NCI-H1694 treated with DMSO at 0.1 percent for 48 hours (cell line): ENCODE measurements around the gene ADRA2B.

Source experiments
- DNase-seq: peaks from one replicate; lab custom pipeline; 2025; lab: John Stamatoyannopoulos, UW

The ADRA2B gene

GRCh38 chr2:96117701-96118588 is 1.6 kb upstream of the ADRA2B start:
- no peak for DNase-seq

- DNase-seq = peak; percentile 21
Measured at GRCh38 chr2:96116879-96117533, 635 bp upstream of the ADRA2B start.

GRCh38 chr2:96115631-96116423 is 544 bp downstream of the ADRA2B start:
- no peak for DNase-seq

DNA sequence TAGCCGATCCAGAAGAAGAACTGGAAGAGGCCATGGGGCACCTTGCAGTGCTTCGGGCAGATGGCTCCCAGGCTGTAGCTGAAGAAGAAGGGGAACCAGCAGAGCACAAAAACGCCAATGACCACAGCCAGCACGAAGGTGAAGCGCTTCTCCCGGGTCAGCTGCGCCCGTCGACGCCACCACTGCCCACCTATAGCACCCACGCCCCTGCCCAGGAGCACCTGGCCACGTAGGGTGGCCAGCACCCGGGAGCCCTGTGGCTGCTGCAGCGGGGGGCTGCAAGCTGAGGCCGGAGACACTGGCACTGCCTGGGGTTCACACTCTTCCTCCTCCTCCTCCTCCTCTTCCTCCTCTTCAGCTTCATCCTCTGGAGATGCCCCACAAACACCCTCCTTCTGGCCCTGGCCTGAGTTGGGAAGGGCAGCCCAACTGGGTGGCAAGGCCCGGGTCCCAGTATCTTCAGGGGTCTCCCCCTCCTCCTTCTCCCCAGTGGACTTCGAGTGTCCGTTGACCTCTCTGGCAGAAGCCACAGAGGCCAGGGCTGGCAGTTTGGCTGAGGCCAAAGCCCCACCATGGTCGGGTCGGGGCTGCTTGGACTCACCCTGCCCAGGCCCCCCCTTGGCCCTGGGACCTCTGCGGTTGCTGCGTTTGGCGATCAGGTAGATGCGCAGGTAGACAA is 1.3 kb downstream of the ADRA2B start:
- DNase-seq = no peak

- DNase-seq = no peak
Measured at GRCh38 chr2:96114546-96114902, 1.8 kb downstream of the ADRA2B start.

DNA sequence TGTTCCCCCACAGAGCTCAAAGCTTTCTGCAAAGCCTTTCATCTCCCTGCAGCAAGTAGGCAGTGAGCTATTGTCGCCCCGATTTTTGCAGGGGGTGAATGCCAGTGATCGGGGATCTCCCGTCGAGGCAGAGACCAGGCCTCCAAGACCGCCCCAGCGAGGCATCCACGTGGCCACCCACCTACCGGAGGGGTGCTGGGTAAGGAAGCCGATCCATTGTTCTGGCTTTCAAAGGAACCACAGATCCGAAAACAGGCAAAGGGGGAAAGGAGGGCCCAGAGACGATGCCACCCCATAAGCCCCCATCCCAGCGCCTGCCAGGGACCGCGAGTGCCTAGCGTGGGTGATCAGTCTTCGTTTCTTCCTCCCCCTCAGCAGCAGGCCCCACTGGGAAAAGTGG is 2.4 kb downstream of the ADRA2B start:
- no peak for DNase-seq

DNA sequence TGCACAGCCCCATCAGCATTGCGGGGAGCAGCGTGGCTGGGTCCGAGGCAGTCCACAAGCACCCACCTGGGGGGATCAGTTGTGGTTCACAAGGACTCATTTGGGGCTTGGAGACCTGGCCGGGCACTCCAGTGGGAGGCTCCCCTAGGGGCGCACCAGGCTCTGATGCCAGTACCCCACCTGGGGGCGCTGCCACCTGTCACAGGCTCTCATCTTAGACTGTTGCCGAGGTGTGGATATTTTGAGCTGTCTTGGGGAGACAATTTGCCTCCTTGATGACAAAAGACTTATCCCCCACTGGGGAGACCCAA is 3.0 kb downstream of the ADRA2B start:
- no peak for DNase-seq

DNA sequence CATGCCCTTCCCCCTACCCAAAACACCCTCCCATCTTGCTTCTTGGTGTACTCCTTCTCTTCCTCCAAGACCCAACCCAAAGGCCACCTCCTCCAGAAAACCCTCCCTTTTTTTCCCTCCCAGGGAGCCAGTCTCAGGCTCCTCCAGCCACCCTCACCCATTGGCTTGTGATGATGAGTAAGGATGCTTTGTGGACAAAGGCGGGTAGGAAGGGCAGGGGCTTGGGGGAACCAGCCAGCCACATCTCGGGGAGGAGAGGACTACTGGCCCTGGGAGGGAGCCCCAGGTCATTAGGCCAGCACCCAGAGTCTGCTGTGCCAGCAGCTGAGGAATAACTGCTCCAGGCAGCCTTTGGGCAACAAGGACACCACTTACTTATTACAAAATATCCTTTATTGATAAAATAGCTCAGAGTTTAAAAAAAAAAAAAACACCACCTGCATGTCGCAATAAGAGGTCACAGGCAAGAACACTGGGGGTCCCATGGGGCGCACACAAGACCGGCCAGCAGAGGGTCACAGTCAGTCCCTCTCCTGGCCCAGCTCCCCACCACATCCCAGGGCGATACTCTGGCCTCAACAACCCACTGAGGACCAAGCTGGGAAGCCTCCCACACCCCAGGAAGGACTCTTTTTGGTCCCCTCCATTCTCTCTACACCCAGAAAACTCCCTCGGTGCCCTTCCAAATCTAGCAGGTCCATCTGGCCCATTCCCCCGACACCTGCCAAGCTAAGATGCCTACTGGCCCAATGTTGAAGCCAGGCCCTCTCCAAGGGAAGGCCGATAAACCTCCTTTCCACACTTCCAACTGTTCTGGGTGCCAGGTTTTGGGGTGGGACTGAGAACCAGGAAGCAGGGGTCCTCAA is 3.6 kb downstream of the ADRA2B start:
- no peak for DNase-seq

DNA sequence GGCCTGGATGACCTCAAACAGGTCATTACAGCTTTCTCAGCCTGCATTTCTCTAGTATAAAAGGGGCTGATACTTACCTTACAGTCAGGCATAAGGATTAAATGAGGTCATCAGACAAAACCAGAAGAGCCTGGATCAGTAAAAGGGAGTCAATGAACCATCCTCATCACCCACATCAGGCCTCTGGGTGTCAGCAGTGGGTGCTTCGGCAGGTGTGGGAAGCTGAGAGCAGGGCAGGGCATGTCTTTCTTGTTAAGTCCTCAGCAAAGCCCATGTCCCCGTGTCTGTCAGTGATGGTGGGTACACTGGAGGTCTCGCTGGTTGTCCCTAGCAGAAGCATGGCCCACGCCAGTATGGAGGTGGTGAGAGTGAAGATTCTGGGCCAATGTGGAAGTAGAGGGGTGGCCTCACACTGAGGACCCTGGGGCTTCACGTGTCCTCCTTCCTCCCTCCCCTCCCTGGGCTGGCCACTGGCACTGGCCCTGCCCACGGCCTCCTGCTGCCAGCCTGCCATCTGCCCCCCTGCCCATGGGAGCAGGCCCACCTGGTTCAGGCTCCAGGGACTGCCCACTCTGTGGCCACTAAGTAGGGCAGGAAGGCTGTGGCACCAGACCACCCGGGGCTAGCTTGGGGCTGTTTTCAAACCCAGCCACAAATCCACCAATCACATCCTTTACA is 4.4 kb downstream of the ADRA2B start:
- DNase-seq = no peak

- no peak for DNase-seq
Measured at GRCh38 chr2:96111257-96111640, 5.1 kb downstream of the ADRA2B start.

DNA sequence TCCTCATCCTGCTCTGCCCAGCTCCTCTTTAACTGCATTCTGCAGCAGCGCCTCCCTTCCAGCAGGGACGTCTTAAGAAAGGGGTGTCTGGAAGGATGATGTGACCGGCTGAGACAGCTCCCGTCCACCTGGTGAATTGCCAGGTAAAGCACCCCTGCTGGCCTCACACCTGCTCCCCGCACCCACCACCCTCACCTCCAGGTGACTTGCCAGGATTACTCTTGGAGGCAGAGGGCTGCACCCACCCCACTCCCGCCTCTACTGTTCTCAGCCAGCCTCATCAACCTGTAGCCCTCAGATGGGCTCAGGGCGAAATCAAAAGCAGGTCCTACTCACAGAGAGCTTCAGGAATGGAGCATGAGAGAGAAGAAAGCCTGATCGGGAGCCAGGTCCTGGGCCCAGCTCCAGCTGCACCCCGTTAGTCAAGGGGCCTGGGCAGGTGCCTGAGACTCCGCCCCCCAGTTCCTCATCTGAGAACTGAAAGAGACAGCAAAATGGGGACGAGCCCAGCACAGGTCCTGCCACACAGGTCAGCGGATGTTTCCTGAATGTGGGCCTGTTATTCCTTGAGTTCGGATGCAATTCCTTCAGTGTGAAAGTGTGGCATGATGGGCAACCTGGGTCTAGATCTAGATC is 5.6 kb downstream of the ADRA2B start:
- no peak for DNase-seq

DNA sequence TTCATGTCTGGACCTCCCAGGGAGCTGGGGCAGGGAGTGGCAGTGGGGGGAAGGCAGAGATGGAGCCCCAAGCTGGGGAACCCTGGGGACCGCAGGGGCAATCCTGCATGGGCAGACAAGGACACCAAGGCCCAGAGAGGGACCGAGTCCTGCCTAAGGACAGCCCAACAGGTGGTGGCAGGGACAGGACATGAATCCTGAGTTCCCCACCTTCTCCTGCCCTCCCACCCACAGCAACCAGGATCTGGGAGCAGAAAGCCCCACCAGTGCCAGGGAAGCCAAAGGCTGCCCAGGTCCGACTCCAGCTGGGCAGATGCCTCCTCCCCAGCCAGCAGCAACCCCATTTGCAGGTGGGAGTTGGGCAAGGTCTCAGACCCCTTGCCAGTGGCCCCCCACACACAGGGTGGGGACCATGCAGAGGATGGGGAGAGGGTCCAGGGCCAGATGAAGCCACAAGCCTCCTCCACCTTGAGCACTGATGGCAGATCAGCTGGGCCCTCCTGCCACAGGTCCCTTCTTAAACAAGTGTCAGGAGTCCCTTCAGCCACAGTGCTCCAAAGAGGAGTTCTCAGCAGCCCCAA is 6.3 kb downstream of the ADRA2B start:
- no peak for DNase-seq

DNA sequence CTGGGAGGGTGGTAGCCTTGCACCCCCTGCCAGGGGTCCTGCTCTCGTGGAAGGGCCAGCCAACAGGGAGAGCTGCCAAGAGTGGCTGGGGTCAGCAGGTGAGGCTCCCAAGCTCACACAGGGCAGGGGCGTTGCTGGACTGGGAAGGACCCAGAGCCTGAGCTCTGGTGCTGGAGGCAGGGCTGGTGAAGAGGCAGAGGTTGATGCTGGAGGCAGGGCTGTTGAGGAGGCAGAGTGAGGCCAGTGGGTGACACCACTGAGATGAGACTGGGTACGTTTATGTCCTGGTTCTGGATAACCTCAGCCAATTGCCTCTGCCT is 7.0 kb downstream of the ADRA2B start:
- no peak for DNase-seq

GRCh38 chr2:96108541-96109360 is 7.6 kb downstream of the ADRA2B start:
- DNase-seq = no peak

- no peak for DNase-seq
Measured at GRCh38 chr2:96108151-96108540, 8.2 kb downstream of the ADRA2B start.

- DNase-seq = no peak
Measured at GRCh38 chr2:96107708-96108065, 8.7 kb downstream of the ADRA2B start.

GRCh38 chr2:96106991-96107707 is 9.2 kb downstream of the ADRA2B start:
- no peak for DNase-seq

GRCh38 chr2:96105994-96106715 is 10.2 kb downstream of the ADRA2B start:
- DNase-seq = no peak
